ENCODE measurements around the gene RTP5.

DNA sequence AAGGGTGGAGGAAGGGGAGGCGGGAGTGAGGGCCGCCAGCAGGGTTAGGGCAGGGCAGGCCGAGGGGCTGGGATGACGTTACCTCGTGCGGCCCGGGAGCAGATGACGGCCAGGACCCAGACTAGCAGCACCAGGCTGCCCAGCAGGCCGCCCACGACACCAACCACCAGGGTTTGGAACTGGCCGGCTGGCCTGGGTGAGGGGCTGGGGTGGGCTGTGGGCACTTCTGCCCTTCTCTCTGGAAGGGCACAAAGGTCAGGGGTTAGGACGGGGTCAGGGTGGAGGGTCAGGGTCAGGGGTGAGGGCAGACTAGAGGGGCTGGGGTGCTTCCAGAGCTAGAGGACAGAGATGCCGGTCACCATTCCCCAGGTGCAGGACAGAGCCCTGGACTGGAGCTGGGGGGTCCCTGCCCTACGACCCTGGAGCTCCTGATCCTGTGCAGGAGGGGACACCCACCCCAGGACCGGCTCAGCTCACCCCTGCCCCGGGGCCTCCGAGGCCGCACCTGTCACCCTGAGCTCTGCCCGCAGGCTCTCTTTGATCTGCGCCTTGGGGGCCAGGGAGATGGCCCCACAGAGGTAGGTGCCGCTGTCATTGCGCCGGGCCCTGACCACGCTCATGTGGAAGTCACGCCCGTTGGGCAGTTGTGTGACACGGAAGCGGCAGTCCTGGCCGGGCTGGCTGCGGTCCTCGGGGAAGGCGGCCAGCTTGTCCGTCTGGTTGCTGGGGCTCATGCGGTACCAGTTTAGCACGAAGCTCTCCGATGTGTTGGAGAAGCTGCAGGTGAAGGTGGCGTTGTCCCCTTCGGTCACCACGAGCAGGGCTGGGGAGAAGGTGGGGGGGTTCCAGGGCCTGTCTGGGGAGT, 17.2 kb upstream of the RTP5 start:
- TF ChIP-seq TAF1 (IDR thresholded peaks at IDR 0.05; ENCODE audit: borderline replicate concordance, low read depth, low read length) (no peak), POLR2A (IDR thresholded peaks at IDR 0.05; ENCODE audit: low read depth, low read length) (no peak), POLR2AphosphoS5 (IDR thresholded peaks at IDR 0.05; ENCODE audit: low read depth, low read length) (no peak)

Data from GM12892 (cell line).